Stomach (tissue), 9 donors: ENCODE results near the gene G3BP2. TPM values are rescaled to one million over a fixed set of nuclear protein-coding genes. Genes with fewer than 3 reads are reported as not detected.
"Not testable (repeated sequence)": the region's sequence is repeated elsewhere in the genome, so short reads cannot be mapped to it uniquely, and the experiment has no call there.

ENCODE experiments used
- DNase-seq, 2 donors: peaks; one replicate each; pipeline versions ENCODE4 v3.0.0 to v3.0.0-alpha.2; 2013 to 2019
- H3K27ac ChIP-seq, 5 donors: fragments of 200-600 bp in 4 of 5; sonication (generic) in 4 of 5; one replicate each; pipeline ENCODE4 v1.5.1; 2013 to 2019; ENCODE audit warnings: mild to moderate bottlenecking in 1 of 5, moderate library complexity in 1 of 5
- H3K27me3 ChIP-seq, 3 donors: fragments of 200-600 bp; sonication (generic); one replicate each; pipeline ENCODE4 v1.5.1; 2017 to 2019; ENCODE audit warnings: mixed run types in 1 of 3
- H3K36me3 ChIP-seq, 4 donors: fragments of 200-600 bp; sonication (generic); 1 replicate in 3 of 4; 2 replicates in 1 of 4; pipeline ENCODE4 v1.5.1; 2016 to 2019
- H3K4me1 ChIP-seq, 4 donors: fragments of 200-600 bp; sonication (generic); one replicate each; pipeline ENCODE4 v1.5.1; 2016 to 2019
- H3K4me3 ChIP-seq, 4 donors: fragments of 200-600 bp; sonication (generic) in 3 of 4; one replicate each; pipeline ENCODE4 v1.5.1; 2016 to 2019; ENCODE audit warnings: mild to moderate bottlenecking in 1 of 4
- H3K9me3 ChIP-seq, 4 donors: fragments of 200-600 bp; sonication (generic); one replicate each; pipeline ENCODE4 v1.5.1; 2016 to 2019
- EP300 ChIP-seq: sonication (generic); formaldehyde crosslinking; IDR thresholded peaks from one replicate; pipeline ENCODE4 v1.6.1; 2017; ENCODE audit warnings: antibody characterized with exemption
- POLR2A ChIP-seq, 4 donors: fragments of 450-650 bp; IDR thresholded peaks; one replicate each; pipeline ENCODE4 v1.6.1; 2016; ENCODE audit warnings: antibody characterized with exemption in 4 of 4, control low read depth in 2 of 4, mild to moderate bottlenecking in 1 of 4, moderate library complexity in 1 of 4
- POLR2AphosphoS5 ChIP-seq, 3 donors: sonication (generic); formaldehyde crosslinking; IDR thresholded peaks; one replicate each; pipeline ENCODE4 v1.6.1; 2016; ENCODE audit warnings: antibody characterized with exemption in 3 of 3
- WGBS, 5 donors: extraction: QIAGEN DNeasy Blood & Tissue Kit in 3 of 5; methylation state at CpG; one replicate each; pipeline versions ENCODE4 v1.1.5 to v1.1.7; 2013 to 2018; 5-methylcytosine and 5-hydroxymethylcytosine counted together
- intact Hi-C: fragments of 100-400 bp; cut with DNase I; formaldehyde crosslinking; loops from one replicate; pipeline ENCODE4 v1.15.1; 2023; ENCODE audit warnings: low total_unique reads
- polyA plus RNA-seq, 3 donors: library from polyadenylated mRNA; stranded (reverse); fragments of 200-250 nt; gene quantifications; one replicate each; pipeline ENCODE4 v1.2.3, GENCODE V29; 2013
- total RNA-seq, 5 donors: library from RNA; depleted of rRNA; stranded (reverse); fragments of >200 nt; gene quantifications; one replicate each; pipeline versions ENCODE4 v1.1.0 to v1.2.3, GENCODE V29; 2014 to 2016
- TF ChIP-seq, protein P1 (sequence below), 7 experiments: fragments of 450-650 bp in 4 of 7; fragments of 200-600 bp in 3 of 7; sonication (generic) in 3 of 7; IDR thresholded peaks; one replicate each; pipeline ENCODE4 v1.5.1; 2016 to 2019; ENCODE audit warnings: antibody characterized with exemption in 7 of 7, control low read depth in 2 of 7, mild to moderate bottlenecking in 1 of 7
- donor health status: healthy with polysubstance abuse.
- donor health status: Bipolar disorder and iron deficiency.
- donor health status: healthy.

The G3BP2 gene
- total and polyA plus RNA-seq, 8 donors, result 15.2 to 183 (median 36.4) TPM

DNA sequence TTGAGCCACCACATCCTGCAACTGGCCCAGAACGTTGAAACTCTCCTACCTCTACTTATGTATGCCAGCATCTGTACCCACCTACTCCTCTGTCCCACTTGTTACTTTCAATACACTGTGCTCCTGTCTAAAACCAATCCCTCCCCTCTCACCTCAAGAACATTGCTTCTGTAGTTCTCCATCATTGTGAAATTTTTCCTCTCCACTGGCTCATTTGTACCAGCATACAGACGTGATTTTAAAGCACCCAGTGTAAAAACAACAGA, 25.7 kb upstream of the G3BP2 start:
- intact Hi-C loops, result no loop called here
- WGBS, 5 donors, result 59 to 75% (median 70%) methylated on average over 2 of the region's 2 CpGs
- peak overlapping the region in 3 of 5 donors; percentile 19 to 53 (median 48) for H3K27ac ChIP-seq
- TF ChIP-seq POLR2AphosphoS5 (IDR thresholded peaks at IDR 0.05), result no peak
- TF ChIP-seq, protein P1, sequence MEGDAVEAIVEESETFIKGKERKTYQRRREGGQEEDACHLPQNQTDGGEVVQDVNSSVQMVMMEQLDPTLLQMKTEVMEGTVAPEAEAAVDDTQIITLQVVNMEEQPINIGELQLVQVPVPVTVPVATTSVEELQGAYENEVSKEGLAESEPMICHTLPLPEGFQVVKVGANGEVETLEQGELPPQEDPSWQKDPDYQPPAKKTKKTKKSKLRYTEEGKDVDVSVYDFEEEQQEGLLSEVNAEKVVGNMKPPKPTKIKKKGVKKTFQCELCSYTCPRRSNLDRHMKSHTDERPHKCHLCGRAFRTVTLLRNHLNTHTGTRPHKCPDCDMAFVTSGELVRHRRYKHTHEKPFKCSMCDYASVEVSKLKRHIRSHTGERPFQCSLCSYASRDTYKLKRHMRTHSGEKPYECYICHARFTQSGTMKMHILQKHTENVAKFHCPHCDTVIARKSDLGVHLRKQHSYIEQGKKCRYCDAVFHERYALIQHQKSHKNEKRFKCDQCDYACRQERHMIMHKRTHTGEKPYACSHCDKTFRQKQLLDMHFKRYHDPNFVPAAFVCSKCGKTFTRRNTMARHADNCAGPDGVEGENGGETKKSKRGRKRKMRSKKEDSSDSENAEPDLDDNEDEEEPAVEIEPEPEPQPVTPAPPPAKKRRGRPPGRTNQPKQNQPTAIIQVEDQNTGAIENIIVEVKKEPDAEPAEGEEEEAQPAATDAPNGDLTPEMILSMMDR (IDR thresholded peaks at IDR 0.05), result no peak
- TF ChIP-seq POLR2A (IDR thresholded peaks at IDR 0.05), result no peak
- TF ChIP-seq EP300, result no peak
- H3K4me3 ChIP-seq, result no peak overlapping the region
- H3K27me3 ChIP-seq, result no peaks in the 10 kb centered on the region
- peaks cover 0 to 9% (median 0%) of the 10 kb centered on the region in 4 donors for H3K4me1 ChIP-seq
- no peak for DNase-seq
- peaks cover 0 to 5% (median 0%) of the 10 kb centered on the region in 4 donors for H3K36me3 ChIP-seq
- H3K9me3 ChIP-seq, result no peaks in the 10 kb centered on the region

DNA sequence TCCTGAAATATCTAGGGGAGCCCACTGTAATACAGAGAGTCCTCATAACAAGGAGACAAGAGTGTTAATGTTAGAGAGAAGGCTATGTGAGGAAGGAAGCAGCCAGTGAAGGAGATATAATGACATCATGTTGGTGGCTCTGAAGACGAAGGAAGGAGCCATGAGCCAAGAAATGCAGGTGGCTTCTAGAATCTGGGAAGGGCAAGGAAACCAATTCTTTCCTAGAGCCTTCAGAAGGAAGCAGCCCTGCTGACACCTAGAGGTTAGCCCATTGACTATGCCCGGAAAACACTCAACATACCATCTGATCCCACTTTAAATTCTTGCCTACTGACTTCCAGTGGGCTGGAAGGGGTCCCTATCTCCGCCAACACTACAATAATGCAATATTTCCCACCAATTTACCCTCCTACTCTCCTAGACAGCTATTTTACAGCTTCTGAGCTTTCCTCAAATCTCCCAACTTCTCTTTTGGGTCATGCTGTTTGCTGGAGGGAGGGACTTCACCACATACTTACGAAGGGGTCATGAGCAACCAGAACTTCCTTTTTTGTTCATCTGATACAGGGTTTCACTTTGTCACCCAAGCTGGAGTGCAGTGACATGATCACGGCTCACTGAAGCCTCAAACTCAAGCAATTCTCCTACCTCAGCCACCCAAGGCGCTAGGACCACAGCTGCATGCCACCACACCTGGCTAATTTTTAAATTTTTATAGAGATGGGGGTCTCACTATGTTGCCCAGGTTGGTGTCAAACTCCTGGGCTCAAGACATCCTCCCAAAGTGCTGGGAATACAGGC, 25.2 kb upstream of the G3BP2 start:
- peak in 1 of 2 donors; percentile 33 for DNase-seq
- TF ChIP-seq EP300, result no peak
- TF ChIP-seq, protein P1 (IDR thresholded peaks at IDR 0.05), result no peak

DNA sequence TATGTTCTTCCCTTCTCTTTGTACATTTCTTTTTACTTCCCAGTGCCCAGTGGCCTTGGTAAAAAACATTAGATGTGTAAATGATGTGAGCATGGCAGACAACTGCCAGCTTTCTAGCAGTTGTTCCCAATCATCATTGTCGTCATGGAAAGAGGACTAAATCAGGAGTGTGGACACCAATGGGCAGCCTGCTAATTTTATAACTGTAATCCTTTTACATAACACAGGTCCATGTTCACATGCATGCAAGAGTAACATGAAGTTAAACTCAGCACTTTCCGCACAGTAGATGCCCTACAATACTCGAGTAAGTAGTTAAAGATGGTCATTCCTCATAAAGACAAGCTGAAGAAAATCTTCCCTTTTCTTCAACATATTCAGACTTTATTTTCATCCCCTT, 23.4 kb upstream of the G3BP2 start:
- no peak for DNase-seq
- Histone ChIP-seq H3K27ac (no peak overlapping the region), H3K4me3 (no peak overlapping the region), H3K36me3 (peaks cover 0 to 5% (median 0%) of the 10 kb centered on the region in 4 donors), H3K27me3 (no peaks in the 10 kb centered on the region), H3K4me1 (peaks cover 0 to 9% (median 0%) of the 10 kb centered on the region in 4 donors), H3K9me3 (no peaks in the 10 kb centered on the region)
- TF ChIP-seq EP300, result no peak
- no peak for TF ChIP-seq POLR2AphosphoS5 (IDR thresholded peaks at IDR 0.05)
- TF ChIP-seq, protein P1 (IDR thresholded peaks at IDR 0.05), result no peak
- TF ChIP-seq POLR2A (IDR thresholded peaks at IDR 0.05), result no peak
- intact Hi-C loops, result no loop called here
- WGBS, 5 donors, result 84 to 97% (median 91%) methylated on average over 3 of the region's 3 CpGs

More for the DNA sequence above, 25.2 kb upstream of the G3BP2 start:
- peak overlapping the region in 3 of 5 donors; percentile 19 to 53 (median 48) for H3K27ac ChIP-seq
- peaks cover 0 to 9% (median 0%) of the 10 kb centered on the region in 4 donors for H3K4me1 ChIP-seq
- WGBS, 5 donors, result 68 to 79% (median 73%) methylated on average over 6 of the region's 6 CpGs
- intact Hi-C loops, result no loop called here
- no peaks in the 10 kb centered on the region for H3K9me3 ChIP-seq
- no peaks in the 10 kb centered on the region for H3K27me3 ChIP-seq
- H3K4me3 ChIP-seq, result no peak overlapping the region
- peaks cover 0 to 5% (median 0%) of the 10 kb centered on the region in 4 donors for H3K36me3 ChIP-seq

DNA sequence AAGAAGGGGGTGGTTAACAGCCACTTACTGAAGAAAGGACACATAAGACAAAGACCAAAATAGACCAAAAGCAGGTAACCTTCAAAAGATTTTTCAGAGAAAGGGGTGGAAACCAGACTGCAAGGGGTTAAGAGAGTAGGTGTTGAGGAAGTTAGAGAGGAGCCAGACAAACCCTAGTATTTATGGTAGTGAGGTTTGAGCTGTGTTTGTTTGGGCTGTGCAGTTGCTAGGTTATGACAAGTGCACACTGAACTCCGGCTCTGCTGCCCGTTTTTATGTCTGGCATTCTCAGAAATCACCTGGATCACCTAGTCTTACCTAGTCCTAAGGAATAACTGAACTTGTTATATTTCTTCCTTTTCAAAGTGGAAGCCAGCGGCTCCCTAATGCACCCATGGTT, 22.9 kb upstream of the G3BP2 start:
- Histone ChIP-seq H3K36me3 (peaks cover 0 to 5% (median 0%) of the 10 kb centered on the region in 4 donors), H3K4me1 (peaks cover 0 to 9% (median 0%) of the 10 kb centered on the region in 4 donors), H3K9me3 (no peaks in the 10 kb centered on the region), H3K27me3 (no peaks in the 10 kb centered on the region), H3K27ac (no peak overlapping the region), H3K4me3 (no peak overlapping the region)
- WGBS, 5 donors, result 32 to 49% (median 36%) methylated on average over 3 of the region's 3 CpGs
- intact Hi-C loops, result no loop called here
- TF ChIP-seq POLR2A (IDR thresholded peaks at IDR 0.05), result no peak
- TF ChIP-seq, protein P1 (IDR thresholded peaks at IDR 0.05), result no peak
- DNase-seq, result peak in 1 of 2 donors; percentile 89

DNA sequence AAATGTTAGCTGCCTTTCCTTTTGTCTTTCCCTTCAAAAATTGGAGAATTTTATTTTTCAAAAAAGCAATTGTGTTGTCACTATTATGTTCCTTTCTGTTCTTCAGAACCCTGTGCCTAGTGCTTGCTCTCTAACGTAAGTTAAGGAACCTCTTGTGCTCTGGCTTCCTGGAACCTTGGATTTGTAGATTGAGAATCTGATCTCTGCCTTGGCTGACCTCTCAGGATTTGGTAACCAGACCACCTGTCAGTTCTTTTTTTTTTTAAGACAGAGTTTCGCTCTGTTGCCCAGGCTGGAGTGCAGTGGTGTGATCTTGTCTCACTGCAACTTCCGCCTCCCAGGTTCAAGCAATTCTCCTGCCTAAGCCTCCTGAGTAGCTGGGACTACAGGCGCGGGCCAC, 18.9 kb upstream of the G3BP2 start:
- intact Hi-C loops, result not testable (repeated sequence)

DNA sequence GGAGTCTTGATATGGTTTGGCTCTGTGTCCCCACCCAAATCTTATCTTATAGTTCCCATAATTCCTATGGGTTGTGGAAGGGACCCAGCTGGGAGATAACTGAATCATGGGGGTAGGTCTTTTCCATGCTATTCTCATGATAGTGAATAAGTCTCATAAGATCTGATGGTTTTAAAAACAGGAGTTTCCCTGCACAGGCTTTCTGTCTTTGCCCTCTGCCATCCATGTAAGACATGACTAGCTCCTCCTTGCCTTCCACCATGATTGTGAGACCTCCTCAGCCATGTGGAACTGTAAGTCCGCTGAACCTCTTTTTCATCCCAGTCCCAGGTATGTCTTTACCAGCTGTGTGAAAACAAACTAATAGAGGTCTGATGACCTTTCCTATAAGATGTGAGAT, 13.9 kb upstream of the G3BP2 start:
- H3K27me3 ChIP-seq, H3K4me3 ChIP-seq, H3K27ac ChIP-seq, H3K9me3 ChIP-seq, intact Hi-C loops, H3K4me1 ChIP-seq, DNase-seq, H3K36me3 ChIP-seq: not testable (repeated sequence)
- WGBS, 5 donors, result 90 to 100% (median 96%) methylated on average over 1 of the region's 1 CpG

More for the DNA sequence above, 18.9 kb upstream of the G3BP2 start:
- H3K9me3 ChIP-seq, H3K4me3 ChIP-seq, H3K27me3 ChIP-seq, H3K36me3 ChIP-seq, DNase-seq, H3K27ac ChIP-seq, H3K4me1 ChIP-seq: not testable (repeated sequence)
- 90 to 99% (median 98%) methylated on average over 5 of the region's 5 CpGs for WGBS, 5 donors
